ENCODE data around the gene EGFR. TPM values are rescaled to one million over a fixed set of nuclear protein-coding genes. Genes with fewer than 3 reads are reported as not detected.

EGFR gene
- total RNA-seq, 8 experiments from 2014 or later = 0.81 to 22.6 (median 3.6) TPM

- ATAC-seq (replicated peaks in 6 of 8) = peak in 5 of 8 experiments; percentile 20 to 52 (median 40)
- 46 to 93% (median 83%) methylated on average over 3 to 8 of the region's 9 CpGs; no CpG with 5 or more reads in 2 of the 10 experiments for WGBS, 10 experiments
- in situ Hi-C loops (cut with MboI; ENCODE audit: low pct_unique_long_range_greater_than_20kb in 2 of 9, low sequenced_read_pairs in 9 of 9, unreplicated experiment in 9 of 9) = no loop called here
- H3K4me3 ChIP-seq = no peak overlapping the region
- peaks cover 34% of the 10 kb centered on the region in 2 donors for H3K4me1 ChIP-seq (replicated peaks in 1 of 2)
- no peak overlapping the region for H3K27ac ChIP-seq
These were observed 92.2 kb downstream of the EGFR start for GRCh38 chr7:55110993-55111361.

- Histone ChIP-seq H3K27ac (no peak overlapping the region), H3K4me3 (no peak overlapping the region), H3K4me1 (replicated peaks in 1 of 2) (peaks cover 32 to 34% of the 10 kb centered on the region in 2 donors)
- in situ Hi-C loops (cut with MboI; ENCODE audit: low pct_unique_long_range_greater_than_20kb in 2 of 9, low sequenced_read_pairs in 9 of 9, unreplicated experiment in 9 of 9) = no loop called here
- no peak for ATAC-seq (replicated peaks in 6 of 8)
- WGBS, 10 experiments = 80 to 100% (median 96%) methylated on average over 1 to 9 of the region's 11 CpGs; no CpG with 5 or more reads in 6 of the 10 experiments
These were observed 93.2 kb downstream of the EGFR start for GRCh38 chr7:55112056-55112455.

GRCh38 chr7:55113760-55114540 is 95.1 kb downstream of the EGFR start:
- Histone ChIP-seq H3K27ac (no peak overlapping the region), H3K4me1 (replicated peaks in 1 of 2) (peaks cover 23 to 25% of the 10 kb centered on the region in 2 donors), H3K4me3 (no peak overlapping the region)
- in situ Hi-C loops (cut with MboI; ENCODE audit: low pct_unique_long_range_greater_than_20kb in 2 of 9, low sequenced_read_pairs in 9 of 9, unreplicated experiment in 9 of 9) = no loop called here
- WGBS, 10 experiments = 80 to 100% (median 93%) methylated on average over 1 to 3 of the region's 3 CpGs; no CpG with 5 or more reads in 7 of the 10 experiments
- no peak for ATAC-seq (replicated peaks in 6 of 8)

- no peak overlapping the region for H3K4me3 ChIP-seq
- no peak overlapping the region for H3K27ac ChIP-seq
- H3K4me1 ChIP-seq (replicated peaks in 1 of 2) = no peaks in the 10 kb centered on the region
- ATAC-seq (replicated peaks in 6 of 8) = no peak
- in situ Hi-C loops (cut with MboI; ENCODE audit: low pct_unique_long_range_greater_than_20kb in 2 of 9, low sequenced_read_pairs in 9 of 9, unreplicated experiment in 9 of 9) = no loop called here
- 74 to 100% (median 88%) methylated on average over 1 to 6 of the region's 7 CpGs; no CpG with 5 or more reads in 3 of the 10 experiments for whole genome bisulfite sequencing, 10 experiments
These were observed 98.5 kb downstream of the EGFR start for GRCh38 chr7:55117286-55117685.

GRCh38 chr7:55118426-55118825 is 99.6 kb downstream of the EGFR start:
- in situ Hi-C loops (cut with MboI; ENCODE audit: low pct_unique_long_range_greater_than_20kb in 2 of 9, low sequenced_read_pairs in 9 of 9, unreplicated experiment in 9 of 9) = no loop called here
- Histone ChIP-seq H3K4me3 (no peak overlapping the region), H3K27ac (no peak overlapping the region), H3K4me1 (replicated peaks in 1 of 2) (peaks cover 2 to 9% of the 10 kb centered on the region in 2 donors)
- ATAC-seq (replicated peaks in 6 of 8) = no peak
- WGBS, 10 experiments = 86 to 100% (median 100%) methylated on average over 1 to 4 of the region's 5 CpGs; no CpG with 5 or more reads in 5 of the 10 experiments

GRCh38 chr7:55119571-55119970 is 100.8 kb downstream of the EGFR start:
- no peak for ATAC-seq (replicated peaks in 6 of 8)
- Histone ChIP-seq H3K27ac (no peak overlapping the region), H3K4me3 (no peak overlapping the region), H3K4me1 (replicated peaks in 1 of 2) (peaks cover 6 to 18% of the 10 kb centered on the region in 2 donors)
- in situ Hi-C loops (cut with MboI; ENCODE audit: low pct_unique_long_range_greater_than_20kb in 2 of 9, low sequenced_read_pairs in 9 of 9, unreplicated experiment in 9 of 9) = no loop called here
- WGBS, 10 experiments = 80 to 100% (median 100%) methylated on average over 1 to 4 of the region's 4 CpGs; no CpG with 5 or more reads in 3 of the 10 experiments

- Histone ChIP-seq H3K27ac (no peak overlapping the region), H3K4me1 (replicated peaks in 1 of 2) (peaks cover 6 to 20% of the 10 kb centered on the region in 2 donors), H3K4me3 (no peak overlapping the region)
- ATAC-seq (replicated peaks in 6 of 8) = no peak
- WGBS, 10 experiments = 58 to 100% (median 93%) methylated on average over 1 to 6 of the region's 7 CpGs; no CpG with 5 or more reads in 3 of the 10 experiments
- in situ Hi-C loops (cut with MboI; ENCODE audit: low pct_unique_long_range_greater_than_20kb in 2 of 9, low sequenced_read_pairs in 9 of 9, unreplicated experiment in 9 of 9) = no loop called here
These were observed 101.3 kb downstream of the EGFR start for GRCh38 chr7:55120074-55120473.

GRCh38 chr7:55120501-55121198 is 101.8 kb downstream of the EGFR start:
- Histone ChIP-seq H3K27ac (no peak overlapping the region), H3K4me3 (no peak overlapping the region), H3K4me1 (replicated peaks in 1 of 2) (peaks cover 6 to 20% of the 10 kb centered on the region in 2 donors)
- in situ Hi-C loops (cut with MboI; ENCODE audit: low pct_unique_long_range_greater_than_20kb in 2 of 9, low sequenced_read_pairs in 9 of 9, unreplicated experiment in 9 of 9) = no loop called here
- peak in 1 of 8 experiments; percentile 29 for ATAC-seq (replicated peaks in 6 of 8)
- 33 to 100% (median 94%) methylated on average over 2 to 7 of the region's 7 CpGs for whole genome bisulfite sequencing, 10 experiments

GRCh38 chr7:55121249-55121648 is 102.4 kb downstream of the EGFR start:
- no peak overlapping the region for H3K27ac ChIP-seq
- in situ Hi-C loops (cut with MboI; ENCODE audit: low pct_unique_long_range_greater_than_20kb in 2 of 9, low sequenced_read_pairs in 9 of 9, unreplicated experiment in 9 of 9) = no loop called here

GRCh38 chr7:55122263-55122662 is 103.4 kb downstream of the EGFR start:
- peaks cover 8 to 30% of the 10 kb centered on the region in 2 donors for H3K4me1 ChIP-seq (replicated peaks in 1 of 2)
- H3K27ac ChIP-seq = no peak overlapping the region
- H3K4me3 ChIP-seq = no peak overlapping the region
- ATAC-seq (replicated peaks in 6 of 8) = peak in 1 of 8 experiments; percentile 24
- WGBS, 10 experiments = 47 to 100% (median 87%) methylated on average over 1 to 7 of the region's 7 CpGs; no CpG with 5 or more reads in 4 of the 10 experiments
- in situ Hi-C loops (cut with MboI; ENCODE audit: low pct_unique_long_range_greater_than_20kb in 2 of 9, low sequenced_read_pairs in 9 of 9, unreplicated experiment in 9 of 9) = no loop called here

More at GRCh38 chr7:55121249-55121648, 102.4 kb downstream of the EGFR start:
- ATAC-seq (replicated peaks in 6 of 8) = no peak
- no peak overlapping the region for H3K4me3 ChIP-seq
- H3K4me1 ChIP-seq (replicated peaks in 1 of 2) = peaks cover 6 to 20% of the 10 kb centered on the region in 2 donors
- 49 to 100% (median 92%) methylated on average over 1 to 3 of the region's 5 CpGs; no CpG with 5 or more reads in 3 of the 10 experiments for WGBS, 10 experiments

- Histone ChIP-seq H3K4me1 (replicated peaks in 1 of 2) (peaks cover 34 to 58% of the 10 kb centered on the region in 2 donors), H3K27ac (no peak overlapping the region), H3K4me3 (no peak overlapping the region)
- in situ Hi-C loops (cut with MboI; ENCODE audit: low pct_unique_long_range_greater_than_20kb in 2 of 9, low sequenced_read_pairs in 9 of 9, unreplicated experiment in 9 of 9) = no loop called here
- ATAC-seq (replicated peaks in 6 of 8) = peak in 1 of 8 experiments; percentile 23
- 30 to 97% (median 88%) methylated on average over 2 to 10 of the region's 12 CpGs; no CpG with 5 or more reads in 3 of the 10 experiments for WGBS, 10 experiments
These were observed 106.4 kb downstream of the EGFR start for GRCh38 chr7:55124989-55125875.

- no peak for ATAC-seq (replicated peaks in 6 of 8)
- H3K4me3 ChIP-seq = no peak overlapping the region
- H3K4me1 ChIP-seq (replicated peaks in 1 of 2) = peaks cover 53 to 77% of the 10 kb centered on the region in 2 donors
- no peak overlapping the region for H3K27ac ChIP-seq
- 0 to 100% (median 62%) methylated on average over 1 to 3 of the region's 3 CpGs; no CpG with 5 or more reads in 6 of the 10 experiments for WGBS, 10 experiments
- in situ Hi-C loops (cut with MboI; ENCODE audit: low pct_unique_long_range_greater_than_20kb in 2 of 9, low sequenced_read_pairs in 9 of 9, unreplicated experiment in 9 of 9) = no loop called here
These were observed 108.3 kb downstream of the EGFR start for GRCh38 chr7:55127135-55127551.

Measured in motor neuron (in vitro differentiated cells).